ENCODE measurements around the gene MRPS12. TPM values are rescaled to one million over a fixed set of nuclear protein-coding genes. Genes with fewer than 3 reads are reported as not detected.

The MRPS12 gene
- total and polyA plus RNA-seq, 2 experiments from 2014 or later = 33.5 to 68.9 TPM

DNA sequence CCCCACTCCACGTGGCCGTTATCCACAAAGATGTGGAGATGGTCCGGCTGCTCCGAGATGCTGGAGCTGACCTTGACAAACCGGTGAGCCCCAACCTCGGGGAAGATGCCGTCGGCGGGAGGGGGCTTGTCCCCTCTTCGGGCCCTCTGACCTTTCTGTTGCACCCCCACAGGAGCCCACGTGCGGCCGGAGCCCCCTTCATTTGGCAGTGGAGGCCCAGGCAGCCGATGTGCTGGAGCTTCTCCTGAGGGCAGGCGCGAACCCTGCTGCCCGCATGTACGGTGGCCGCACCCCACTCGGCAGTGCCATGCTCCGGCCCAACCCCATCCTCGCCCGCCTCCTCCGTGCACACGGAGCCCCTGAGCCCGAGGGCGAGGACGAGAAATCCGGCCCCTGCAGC, 23.5 kb upstream of the MRPS12 start:
- Histone ChIP-seq H3K36me3 (ENCODE audit: low read depth) (no peaks in the 10 kb centered on the region), H3K9me3 (ENCODE audit: low read depth) (no peaks in the 10 kb centered on the region), H3K27me3 (replicated peaks; ENCODE audit: insufficient read depth) (no peaks in the 10 kb centered on the region), H4K20me1 (ENCODE audit: insufficient read depth) (no peaks in the 10 kb centered on the region), H3F3A (ENCODE audit: insufficient read depth) (no peaks in the 10 kb centered on the region), H3K9me2 (ENCODE audit: insufficient read depth) (no peaks in the 10 kb centered on the region), H3K79me2 (ENCODE audit: insufficient read depth) (peaks cover 20% of the 10 kb centered on the region), H3K4me2 (ENCODE audit: unreplicated experiment) (no peak overlapping the region), H3K4me1 (ENCODE audit: insufficient read depth) (no peaks in the 10 kb centered on the region), H3K9ac (no peak overlapping the region), H3K27ac (no peak overlapping the region), H3K4me3 (no peak overlapping the region), H2AFZ (no peak overlapping the region)
- in situ Hi-C loops (cut with MboI) = no loop called here
- 94% methylated on average over 28 of the region's 29 CpGs for WGBS, 2 experiments (ENCODE audit: low coverage in 1 of 2, low lambda C conversion rate in 2 of 2, missing lambda C conversion rate in 2 of 2)
- TF ChIP-seq EZH2 (IDR thresholded peaks at IDR 0.05; ENCODE audit: insufficient read depth, poor library complexity, severe bottlenecking) = no peak
- no peak for TF ChIP-seq EZH2phosphoT487 (IDR thresholded peaks at IDR 0.05; ENCODE audit: insufficient read depth, low read depth)
- DNase-seq = no peak

DNA sequence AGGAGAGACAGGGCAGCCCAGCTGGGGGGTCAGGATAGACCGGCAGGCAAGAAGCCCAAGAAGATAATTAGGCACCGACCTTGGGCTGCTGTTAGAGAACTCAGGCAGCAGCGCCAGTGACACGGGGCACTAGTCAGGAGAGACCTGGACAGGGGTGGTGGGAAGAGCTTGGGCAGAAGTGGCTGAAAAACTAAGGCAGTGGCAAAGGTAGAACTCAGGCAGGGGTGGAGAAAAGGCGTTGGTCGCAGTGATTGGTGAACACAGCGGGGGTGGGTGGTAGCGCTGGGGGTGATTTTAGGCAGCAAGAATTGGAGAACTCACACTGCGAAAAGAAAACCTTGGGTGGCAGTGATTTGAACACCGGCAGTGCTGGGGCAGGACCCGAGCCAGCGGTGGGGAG, 23.1 kb upstream of the MRPS12 start:
- Histone ChIP-seq H3K79me2 (ENCODE audit: insufficient read depth) (peaks cover 17% of the 10 kb centered on the region), H3K9me3 (ENCODE audit: low read depth) (no peaks in the 10 kb centered on the region), H3K9ac (no peak overlapping the region), H3K36me3 (ENCODE audit: low read depth) (no peaks in the 10 kb centered on the region), H3F3A (ENCODE audit: insufficient read depth) (no peaks in the 10 kb centered on the region), H3K9me2 (ENCODE audit: insufficient read depth) (no peaks in the 10 kb centered on the region), H3K4me1 (ENCODE audit: insufficient read depth) (no peaks in the 10 kb centered on the region), H4K20me1 (ENCODE audit: insufficient read depth) (no peaks in the 10 kb centered on the region), H2AFZ (no peak overlapping the region), H3K4me2 (ENCODE audit: unreplicated experiment) (no peak overlapping the region), H3K4me3 (no peak overlapping the region), H3K27me3 (replicated peaks; ENCODE audit: insufficient read depth) (no peaks in the 10 kb centered on the region), H3K27ac (no peak overlapping the region)
- no peak for DNase-seq
- in situ Hi-C loops (cut with MboI) = no loop called here
- 97% methylated on average over 9 to 12 of the region's 12 CpGs for WGBS, 2 experiments (ENCODE audit: low coverage in 1 of 2, low lambda C conversion rate in 2 of 2, missing lambda C conversion rate in 2 of 2)
- TF ChIP-seq EZH2phosphoT487 (IDR thresholded peaks at IDR 0.05; ENCODE audit: insufficient read depth, low read depth) = no peak
- no peak for TF ChIP-seq EZH2 (IDR thresholded peaks at IDR 0.05; ENCODE audit: insufficient read depth, poor library complexity, severe bottlenecking)

DNA sequence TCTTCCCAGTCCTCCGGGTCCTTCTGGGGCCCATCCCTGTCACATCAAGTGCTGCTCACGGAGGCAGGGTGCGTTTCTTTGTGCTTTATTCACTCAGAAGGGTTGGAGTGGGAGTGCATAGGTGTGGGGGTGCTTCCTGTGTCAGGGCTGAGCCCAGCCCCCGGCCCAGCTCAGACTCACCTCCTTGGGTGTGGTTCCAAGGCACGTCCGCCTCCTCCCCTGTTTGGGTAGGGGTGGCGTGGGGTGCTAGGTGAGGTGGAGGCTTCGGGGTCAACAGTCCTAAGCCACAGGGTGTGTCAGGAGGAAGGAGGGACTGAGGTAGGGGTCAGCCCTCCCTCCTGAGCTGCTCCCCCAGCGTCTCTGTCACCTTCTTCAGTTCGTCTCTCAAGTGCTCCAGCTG, 21.8 kb upstream of the MRPS12 start:
- WGBS, 2 experiments (ENCODE audit: low coverage in 1 of 2, low lambda C conversion rate in 2 of 2, missing lambda C conversion rate in 2 of 2) = 87 to 88% methylated on average over 10 of the region's 10 CpGs
- no peaks in the 10 kb centered on the region for H3K4me1 ChIP-seq (ENCODE audit: insufficient read depth)
- H3K79me2 ChIP-seq (ENCODE audit: insufficient read depth) = peaks cover 8% of the 10 kb centered on the region; the same call in 1 of the 2 replicates
- H3K9me2 ChIP-seq (ENCODE audit: insufficient read depth) = no peaks in the 10 kb centered on the region
- no peak overlapping the region for H3K4me2 ChIP-seq (ENCODE audit: unreplicated experiment)
- no peak for DNase-seq
- H3F3A ChIP-seq (ENCODE audit: insufficient read depth) = no peaks in the 10 kb centered on the region
- no peaks in the 10 kb centered on the region for H3K36me3 ChIP-seq (ENCODE audit: low read depth)
- H2AFZ ChIP-seq = no peak overlapping the region
- H3K4me3 ChIP-seq = no peak overlapping the region
- no peak for TF ChIP-seq EZH2phosphoT487 (IDR thresholded peaks at IDR 0.05; ENCODE audit: insufficient read depth, low read depth)
- TF ChIP-seq EZH2 (IDR thresholded peaks at IDR 0.05; ENCODE audit: insufficient read depth, poor library complexity, severe bottlenecking) = no peak
- no peaks in the 10 kb centered on the region for H3K27me3 ChIP-seq (replicated peaks; ENCODE audit: insufficient read depth)
- no peak overlapping the region for H3K9ac ChIP-seq
- in situ Hi-C loops (cut with MboI) = no loop called here
- no peak overlapping the region for H3K27ac ChIP-seq
- H4K20me1 ChIP-seq (ENCODE audit: insufficient read depth) = no peaks in the 10 kb centered on the region
- H3K9me3 ChIP-seq (ENCODE audit: low read depth) = no peaks in the 10 kb centered on the region

DNA sequence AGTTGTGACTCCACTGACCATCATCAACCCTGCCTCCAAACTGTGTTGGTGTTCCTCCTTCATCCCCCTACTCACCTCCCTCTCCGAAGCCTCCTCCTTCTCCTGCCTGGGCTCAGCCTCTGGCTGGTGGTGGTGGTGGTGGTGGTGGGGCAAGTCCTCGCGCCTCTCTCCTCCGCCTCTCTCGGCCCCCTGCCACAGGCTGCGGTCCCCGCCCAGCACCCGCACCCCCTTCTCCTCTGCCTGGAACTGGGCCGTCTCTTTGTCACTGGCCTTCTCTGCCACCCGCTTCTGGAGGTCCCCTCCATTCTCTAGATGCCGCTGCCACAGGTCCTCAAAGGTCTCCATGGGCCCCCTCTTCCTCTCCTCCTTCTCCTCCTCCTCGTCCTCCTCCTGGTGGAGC, 20.3 kb upstream of the MRPS12 start:
- TF ChIP-seq EZH2 (IDR thresholded peaks at IDR 0.05; ENCODE audit: insufficient read depth, poor library complexity, severe bottlenecking) (no peak), EZH2phosphoT487 (IDR thresholded peaks at IDR 0.05; ENCODE audit: insufficient read depth, low read depth) (no peak)
- DNase-seq = no peak
- in situ Hi-C loops (cut with MboI) = no loop called here
- no peak overlapping the region for H2AFZ ChIP-seq
- no peaks in the 10 kb centered on the region for H3K79me2 ChIP-seq (ENCODE audit: insufficient read depth)
- H3K4me1 ChIP-seq (ENCODE audit: insufficient read depth) = no peaks in the 10 kb centered on the region
- H4K20me1 ChIP-seq (ENCODE audit: insufficient read depth) = no peaks in the 10 kb centered on the region
- H3K4me2 ChIP-seq (ENCODE audit: unreplicated experiment) = no peak overlapping the region
- H3K36me3 ChIP-seq (ENCODE audit: low read depth) = no peaks in the 10 kb centered on the region
- no peaks in the 10 kb centered on the region for H3K9me3 ChIP-seq (ENCODE audit: low read depth)
- 88 to 90% methylated on average over 4 to 12 of the region's 12 CpGs for WGBS, 2 experiments (ENCODE audit: low coverage in 1 of 2, low lambda C conversion rate in 2 of 2, missing lambda C conversion rate in 2 of 2)
- no peaks in the 10 kb centered on the region for H3K27me3 ChIP-seq (replicated peaks; ENCODE audit: insufficient read depth)
- H3K9ac ChIP-seq = no peak overlapping the region
- H3K27ac ChIP-seq = no peak overlapping the region
- no peaks in the 10 kb centered on the region for H3K9me2 ChIP-seq (ENCODE audit: insufficient read depth)
- no peaks in the 10 kb centered on the region for H3F3A ChIP-seq (ENCODE audit: insufficient read depth)
- no peak overlapping the region for H3K4me3 ChIP-seq

Measured in GM23248 (cell line).